ENCODE measurements around the gene NTN1.

DNA sequence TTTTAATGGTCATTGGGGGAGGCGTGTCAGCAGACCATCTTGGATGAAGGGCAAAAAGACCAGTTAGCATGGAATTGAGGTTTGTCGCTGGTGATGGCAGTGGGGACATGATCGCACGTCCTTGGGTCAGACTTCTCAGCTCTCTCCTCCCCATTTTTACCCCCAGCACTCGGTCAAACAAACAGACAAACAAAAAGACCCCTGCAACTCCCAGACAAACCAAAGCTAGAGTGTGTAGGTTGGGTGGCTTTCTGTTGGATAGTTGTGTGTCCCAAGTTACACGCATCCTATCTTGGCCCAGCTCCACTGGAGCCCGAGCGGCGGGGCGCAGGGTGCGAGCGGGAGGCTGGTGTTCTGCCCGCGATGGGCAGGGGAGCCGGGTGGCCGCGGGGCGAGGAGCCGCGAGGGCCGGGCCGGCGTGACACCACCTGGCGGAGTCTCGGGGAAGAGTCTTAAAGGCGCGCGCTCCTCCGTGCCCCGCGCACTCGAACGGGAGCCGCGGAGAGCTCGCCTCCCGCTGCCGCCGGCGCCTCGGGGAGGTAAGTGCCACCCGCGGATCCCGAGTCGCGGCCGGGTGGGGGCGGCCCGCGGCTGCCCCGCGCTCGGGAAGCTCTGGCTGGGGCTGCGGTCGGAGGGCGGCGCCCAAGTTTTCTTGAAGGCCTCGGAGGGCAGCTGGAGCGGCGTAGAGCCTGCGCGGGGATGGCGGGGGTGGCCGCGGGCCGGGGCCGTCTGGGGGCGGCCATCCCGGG is 18.5 kb upstream of the NTN1 start:
- TF ChIP-seq, protein P1, sequence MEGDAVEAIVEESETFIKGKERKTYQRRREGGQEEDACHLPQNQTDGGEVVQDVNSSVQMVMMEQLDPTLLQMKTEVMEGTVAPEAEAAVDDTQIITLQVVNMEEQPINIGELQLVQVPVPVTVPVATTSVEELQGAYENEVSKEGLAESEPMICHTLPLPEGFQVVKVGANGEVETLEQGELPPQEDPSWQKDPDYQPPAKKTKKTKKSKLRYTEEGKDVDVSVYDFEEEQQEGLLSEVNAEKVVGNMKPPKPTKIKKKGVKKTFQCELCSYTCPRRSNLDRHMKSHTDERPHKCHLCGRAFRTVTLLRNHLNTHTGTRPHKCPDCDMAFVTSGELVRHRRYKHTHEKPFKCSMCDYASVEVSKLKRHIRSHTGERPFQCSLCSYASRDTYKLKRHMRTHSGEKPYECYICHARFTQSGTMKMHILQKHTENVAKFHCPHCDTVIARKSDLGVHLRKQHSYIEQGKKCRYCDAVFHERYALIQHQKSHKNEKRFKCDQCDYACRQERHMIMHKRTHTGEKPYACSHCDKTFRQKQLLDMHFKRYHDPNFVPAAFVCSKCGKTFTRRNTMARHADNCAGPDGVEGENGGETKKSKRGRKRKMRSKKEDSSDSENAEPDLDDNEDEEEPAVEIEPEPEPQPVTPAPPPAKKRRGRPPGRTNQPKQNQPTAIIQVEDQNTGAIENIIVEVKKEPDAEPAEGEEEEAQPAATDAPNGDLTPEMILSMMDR (IDR thresholded peaks at IDR 0.05), result peak in 1 of 3 donors; percentile 17
- no peak for TF ChIP-seq POLR2AphosphoS5 (IDR thresholded peaks at IDR 0.05)

All from breast epithelium (tissue), 3 donors.